Parathyroid adenoma (tissue), 2 donors: ENCODE measurements around the gene GPR148.

ENCODE experiments used
- H2AFZ ChIP-seq: fragments of 300-600 bp; sonication (generic); one replicate; pipeline ENCODE4 v1.7.0; 2017; ENCODE audit warnings: antibody characterized with exemption, mild to moderate bottlenecking
- H3K27ac ChIP-seq: fragments of 300-600 bp; sonication (generic); one replicate; pipeline ENCODE4 v1.7.0; 2017
- H3K27me3 ChIP-seq: fragments of 300-600 bp; sonication (generic); one replicate; pipeline ENCODE4 v1.7.0; 2017; ENCODE audit warnings: low read length; ENCODE audit not compliant: control insufficient read depth, insufficient read depth
- H3K36me3 ChIP-seq: fragments of 300-600 bp; sonication (generic); one replicate; pipeline ENCODE4 v1.7.0; 2017; ENCODE audit warnings: low read length; ENCODE audit not compliant: control insufficient read depth, insufficient read depth
- H3K4me1 ChIP-seq: fragments of 300-600 bp; sonication (generic); one replicate; pipeline ENCODE4 v1.7.0; 2017; ENCODE audit warnings: control low read depth
- H3K4me2 ChIP-seq: fragments of 300-600 bp; sonication (generic); one replicate; pipeline ENCODE4 v1.7.0; 2017; ENCODE audit warnings: low read length
- H3K4me3 ChIP-seq: fragments of 300-600 bp; sonication (generic); one replicate; pipeline ENCODE4 v1.7.0; 2017; ENCODE audit warnings: low read depth, low read length
- H3K79me2 ChIP-seq: fragments of 300-600 bp; sonication (generic); one replicate; pipeline ENCODE4 v1.7.0; 2017; ENCODE audit warnings: control low read depth
- H3K9ac ChIP-seq: fragments of 300-600 bp; sonication (generic); one replicate; pipeline ENCODE4 v1.7.0; 2017; ENCODE audit warnings: mild to moderate bottlenecking
- H3K9me3 ChIP-seq: fragments of 300-600 bp; sonication (generic); one replicate; pipeline ENCODE4 v1.7.0; 2017; ENCODE audit warnings: low read length; ENCODE audit not compliant: control insufficient read depth
- TF ChIP-seq, protein P1 (sequence below): fragments of 300-600 bp; sonication (generic); IDR thresholded peaks from one replicate; pipeline ENCODE4 v1.7.0; 2017; ENCODE audit warnings: antibody characterized with exemption, mild to moderate bottlenecking
- donor health status: primary hyperparathyroidism.

Gene GPR148

DNA sequence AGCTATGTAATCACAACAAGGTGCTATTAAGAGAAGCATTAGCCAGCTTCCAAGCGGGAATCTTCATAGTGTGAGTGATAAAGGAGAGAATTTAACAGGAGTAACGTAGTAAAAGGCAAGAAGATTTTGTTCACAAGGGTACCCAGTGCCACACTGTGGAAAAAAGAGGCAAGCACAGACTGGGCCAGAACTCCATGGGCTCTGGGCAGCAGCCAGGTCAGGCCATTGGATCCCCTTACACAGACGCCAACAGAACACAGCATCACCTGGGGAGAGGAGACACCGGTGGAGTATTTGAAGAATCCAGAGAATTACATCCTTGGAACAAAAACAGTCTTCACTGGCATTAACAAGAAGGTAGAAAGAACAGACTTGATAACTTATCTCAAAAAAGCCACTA, 47.7 kb downstream of the GPR148 start:
- no peaks in the 10 kb centered on the region for H3K79me2 ChIP-seq
- H3K4me2 ChIP-seq = no peak overlapping the region
- no peaks in the 10 kb centered on the region for H3K36me3 ChIP-seq
- no peaks in the 10 kb centered on the region for H3K4me1 ChIP-seq
- H2AFZ ChIP-seq = no peak overlapping the region
- no peak overlapping the region for H3K9ac ChIP-seq
- H3K27ac ChIP-seq = no peak overlapping the region
- no peak overlapping the region for H3K4me3 ChIP-seq
- TF ChIP-seq, protein P1, sequence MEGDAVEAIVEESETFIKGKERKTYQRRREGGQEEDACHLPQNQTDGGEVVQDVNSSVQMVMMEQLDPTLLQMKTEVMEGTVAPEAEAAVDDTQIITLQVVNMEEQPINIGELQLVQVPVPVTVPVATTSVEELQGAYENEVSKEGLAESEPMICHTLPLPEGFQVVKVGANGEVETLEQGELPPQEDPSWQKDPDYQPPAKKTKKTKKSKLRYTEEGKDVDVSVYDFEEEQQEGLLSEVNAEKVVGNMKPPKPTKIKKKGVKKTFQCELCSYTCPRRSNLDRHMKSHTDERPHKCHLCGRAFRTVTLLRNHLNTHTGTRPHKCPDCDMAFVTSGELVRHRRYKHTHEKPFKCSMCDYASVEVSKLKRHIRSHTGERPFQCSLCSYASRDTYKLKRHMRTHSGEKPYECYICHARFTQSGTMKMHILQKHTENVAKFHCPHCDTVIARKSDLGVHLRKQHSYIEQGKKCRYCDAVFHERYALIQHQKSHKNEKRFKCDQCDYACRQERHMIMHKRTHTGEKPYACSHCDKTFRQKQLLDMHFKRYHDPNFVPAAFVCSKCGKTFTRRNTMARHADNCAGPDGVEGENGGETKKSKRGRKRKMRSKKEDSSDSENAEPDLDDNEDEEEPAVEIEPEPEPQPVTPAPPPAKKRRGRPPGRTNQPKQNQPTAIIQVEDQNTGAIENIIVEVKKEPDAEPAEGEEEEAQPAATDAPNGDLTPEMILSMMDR = peak; percentile 63
- H3K27me3 ChIP-seq = no peaks in the 10 kb centered on the region
- H3K9me3 ChIP-seq = no peaks in the 10 kb centered on the region

DNA sequence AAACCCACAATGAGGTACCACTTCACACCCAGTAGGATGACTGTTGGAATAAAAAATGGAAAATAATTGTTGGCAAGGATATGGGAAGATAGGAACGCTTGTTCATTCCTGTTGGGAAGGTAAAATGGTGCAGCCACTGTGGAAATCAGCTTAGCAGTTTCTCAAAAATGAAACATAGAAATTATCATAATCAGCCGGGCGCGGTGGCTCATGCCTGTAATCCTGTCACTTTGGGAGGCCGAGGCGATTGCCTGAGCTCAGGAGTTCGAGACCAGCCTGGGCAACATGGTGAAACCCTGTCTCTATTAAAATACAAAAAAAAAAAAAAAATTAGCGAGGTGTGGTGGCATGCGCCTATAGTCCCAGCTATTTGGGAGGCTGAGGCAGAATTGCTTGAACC, 49.9 kb downstream of the GPR148 start:
- H3K36me3 ChIP-seq = no peaks in the 10 kb centered on the region
- H3K9ac ChIP-seq = no peak overlapping the region
- no peak overlapping the region for H3K4me3 ChIP-seq
- no peak overlapping the region for H2AFZ ChIP-seq
- H3K27ac ChIP-seq = no peak overlapping the region
- H3K79me2 ChIP-seq = no peaks in the 10 kb centered on the region
- no peaks in the 10 kb centered on the region for H3K9me3 ChIP-seq
- TF ChIP-seq, protein P1 = no peak
- H3K4me1 ChIP-seq = no peaks in the 10 kb centered on the region
- no peak overlapping the region for H3K4me2 ChIP-seq
- H3K27me3 ChIP-seq = no peaks in the 10 kb centered on the region
